HCEC 1CT (cell line): ENCODE measurements around the gene RRP9.

ENCODE experiments used
- DNase-seq: peaks from one replicate; pipeline ENCODE4 v3.0.0-alpha.2; 2017

RRP9 gene

GRCh38 chr3:51896607-51897305, 44.9 kb downstream of the RRP9 start:
- no peak for DNase-seq

DNA sequence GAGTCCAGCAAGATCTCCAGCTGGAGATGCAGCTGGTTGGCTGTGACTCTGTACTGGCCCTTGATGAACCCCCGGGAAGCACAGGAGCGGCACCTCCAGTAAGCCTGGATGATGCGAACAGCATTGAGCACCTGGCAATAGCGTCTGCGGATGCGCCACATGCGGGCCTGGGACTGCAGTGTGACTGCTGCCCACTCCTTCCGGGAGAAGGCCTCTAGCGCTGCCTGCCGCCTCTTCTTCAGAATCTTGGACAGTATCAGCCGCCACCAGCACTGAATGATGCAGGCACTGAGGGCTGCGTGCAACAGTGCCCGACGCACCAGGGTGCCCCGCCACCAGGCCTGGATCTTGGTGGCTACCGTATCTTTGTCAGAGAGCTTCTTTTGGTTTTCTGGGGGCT, 46.8 kb downstream of the RRP9 start:
- no peak for DNase-seq

DNA sequence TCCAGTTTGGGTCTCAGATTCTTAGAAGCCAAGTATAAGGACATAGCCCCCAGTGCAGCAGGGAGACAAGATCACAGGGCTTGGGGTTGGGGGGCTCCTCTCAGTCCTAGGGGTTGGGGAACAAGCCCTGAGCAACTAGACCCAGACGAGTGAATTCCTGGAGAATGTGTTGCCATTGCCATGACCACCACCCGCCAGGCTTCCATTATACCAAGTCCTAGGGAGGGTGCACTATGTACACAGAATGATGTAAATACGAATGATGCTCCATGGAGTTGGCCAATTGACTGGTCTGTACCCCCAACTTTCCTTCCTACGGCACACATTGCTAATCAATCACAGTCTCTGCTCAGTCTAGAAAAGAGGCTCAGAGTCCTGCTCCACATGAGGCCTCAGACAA, 47.3 kb downstream of the RRP9 start:
- DNase-seq, result no peak

DNA sequence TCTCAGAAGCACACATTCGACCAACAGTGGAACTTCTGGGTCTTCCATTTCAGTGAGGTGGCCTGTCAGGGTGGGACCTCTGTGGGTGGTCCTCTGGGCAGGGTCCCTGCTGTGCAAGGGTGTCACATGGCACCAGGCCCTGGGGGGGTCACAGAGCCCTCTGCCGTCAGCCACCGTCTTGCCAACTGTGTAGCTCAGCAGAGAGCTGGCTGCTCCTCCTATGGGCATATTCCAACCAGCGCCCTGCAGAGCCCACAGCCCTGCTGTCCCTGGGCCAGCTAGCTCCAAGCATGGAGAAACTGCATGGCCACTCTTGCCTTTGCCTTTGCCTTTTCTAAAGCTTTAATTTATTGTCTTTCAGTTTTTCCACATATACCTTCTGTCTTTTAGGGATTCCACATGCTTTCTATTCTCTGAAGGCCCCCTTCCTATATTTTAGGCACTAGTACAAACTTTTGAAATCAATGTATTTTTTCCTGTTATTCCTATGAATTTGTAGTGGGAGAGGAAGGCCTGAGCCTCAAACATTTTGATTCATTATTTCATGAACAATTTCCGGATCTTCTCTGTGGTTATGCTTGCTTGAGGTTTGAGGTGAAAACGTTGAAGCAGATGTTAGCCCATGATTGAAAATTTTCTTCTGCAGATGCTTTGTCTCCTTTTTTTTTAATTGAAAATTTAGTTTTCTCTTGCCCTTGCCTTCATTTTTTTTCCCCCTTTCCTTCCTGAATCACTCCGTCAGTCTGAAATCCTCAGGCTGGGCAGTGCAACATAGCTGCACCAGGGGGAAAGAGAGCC, 50.3 kb downstream of the RRP9 start:
- DNase-seq, result no peak

DNA sequence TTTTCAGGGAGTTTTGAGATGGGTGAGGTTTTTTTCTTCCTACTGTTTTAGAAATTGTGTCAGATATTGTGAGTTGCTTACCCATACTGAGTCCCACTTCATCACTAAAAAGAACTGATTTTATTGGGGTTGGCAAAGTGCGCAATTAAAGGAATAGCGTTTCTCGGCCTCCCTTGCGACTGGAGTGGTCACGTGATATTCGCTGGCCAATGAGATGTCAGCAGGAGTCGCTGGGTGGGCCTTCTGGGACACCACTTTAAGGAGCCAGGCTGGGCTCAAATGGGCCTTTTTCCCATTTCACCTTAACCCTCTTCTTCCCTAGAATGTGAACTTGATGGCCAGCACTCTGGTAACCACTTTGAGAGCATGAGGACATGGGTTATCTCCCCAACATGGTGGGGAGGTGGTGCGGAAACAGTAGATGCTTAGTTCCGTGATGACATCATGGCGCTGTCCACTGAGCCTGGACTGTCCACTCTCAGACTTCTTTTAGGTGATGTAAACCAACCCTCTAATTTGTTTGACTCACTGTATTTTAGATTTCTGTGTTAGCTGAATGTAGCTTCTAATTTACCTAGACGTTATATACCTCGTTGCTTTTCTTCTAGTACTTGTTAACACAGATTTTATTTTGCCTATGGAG, 53.1 kb downstream of the RRP9 start:
- no peak for DNase-seq

GRCh38 chr3:51887620-51888019, 54.1 kb downstream of the RRP9 start:
- no peak for DNase-seq

DNA sequence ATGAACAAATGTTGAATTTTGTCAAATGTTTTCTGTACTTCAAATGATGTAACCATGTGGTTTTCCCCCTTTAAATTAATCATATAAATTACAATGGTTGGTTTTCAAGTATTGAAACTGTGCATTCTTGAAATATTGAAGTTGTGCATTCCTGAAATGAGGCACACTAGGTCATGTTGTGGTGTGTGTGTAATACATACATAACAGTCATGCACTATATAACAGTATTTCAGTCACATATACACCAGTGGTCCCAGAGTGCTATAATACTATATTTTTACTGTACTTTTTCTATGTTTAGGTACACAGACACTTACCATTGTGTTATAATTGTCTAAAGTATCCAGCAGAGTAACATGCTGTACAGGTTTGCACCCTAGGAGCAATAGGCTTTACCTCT, 55.3 kb downstream of the RRP9 start:
- no peak for DNase-seq
